HUES48 (cell line): ENCODE measurements around the gene ZEB1.

Experiments used
- H3K27ac ChIP-seq: one replicate; pipeline ENCODE4 v1.7.0; 2013; ENCODE audit warnings: low read depth, low read length, inconsistent platforms
- H3K27me3 ChIP-seq: 2 replicates; pipeline ENCODE4 v1.6.1; 2013; ENCODE audit warnings: mild to moderate bottlenecking, low read length; ENCODE audit not compliant: control insufficient read depth, insufficient read depth
- H3K36me3 ChIP-seq: 2 replicates; pipeline ENCODE4 v1.6.1; 2013; ENCODE audit warnings: low read length; ENCODE audit not compliant: control insufficient read depth, insufficient read depth
- H3K4me1 ChIP-seq: 2 replicates; pipeline ENCODE4 v1.6.1; 2013; ENCODE audit warnings: mild to moderate bottlenecking, low read length; ENCODE audit not compliant: control insufficient read depth, insufficient read depth
- H3K4me3 ChIP-seq: 2 replicates; pipeline ENCODE4 v1.5.1; 2013; ENCODE audit warnings: mild to moderate bottlenecking, low read depth, low read length
- H3K9ac ChIP-seq: 2 replicates; pipeline ENCODE4 v1.6.1; 2013; ENCODE audit warnings: mild to moderate bottlenecking, low read depth, low read length, moderate library complexity
- H3K9me3 ChIP-seq: 2 replicates; pipeline ENCODE4 v1.6.1; 2013; ENCODE audit warnings: low read length; ENCODE audit not compliant: control insufficient read depth, insufficient read depth

The ZEB1 gene

GRCh38 chr10:31318382-31318853 lies 598 bp upstream of the ZEB1 start:
- Histone ChIP-seq H3K4me1 (peaks cover 13% of the 10 kb centered on the region; the same call in 1 of the 2 replicates), H3K27ac (peak overlapping the region; percentile 18), H3K9me3 (no peaks in the 10 kb centered on the region), H3K36me3 (no peaks in the 10 kb centered on the region), H3K4me3 (peak overlapping the region; percentile 99), H3K9ac (peak overlapping the region; percentile 65; the same call in 1 of the 2 replicates), H3K27me3 (peaks cover 57% of the 10 kb centered on the region)

- H3K36me3 ChIP-seq, result no peaks in the 10 kb centered on the region
- H3K9ac ChIP-seq, result no peak overlapping the region
- no peaks in the 10 kb centered on the region for H3K9me3 ChIP-seq
- H3K4me3 ChIP-seq, result peak overlapping the region; percentile 99
- H3K27ac ChIP-seq, result peak overlapping the region; percentile 61
- H3K4me1 ChIP-seq, result peaks cover 13% of the 10 kb centered on the region; the same call in 1 of the 2 replicates
- peaks cover 71% of the 10 kb centered on the region for H3K27me3 ChIP-seq
These were observed 860 bp downstream of the ZEB1 start for GRCh38 chr10:31319602-31320549.

- Histone ChIP-seq H3K27me3 (peaks cover 75% of the 10 kb centered on the region), H3K27ac (no peak overlapping the region), H3K36me3 (no peaks in the 10 kb centered on the region), H3K9me3 (no peaks in the 10 kb centered on the region), H3K9ac (no peak overlapping the region), H3K4me3 (peak overlapping the region; percentile 99), H3K4me1 (peaks cover 13% of the 10 kb centered on the region; the same call in 1 of the 2 replicates)
These were observed 1.7 kb downstream of the ZEB1 start for GRCh38 chr10:31320550-31321211.

- no peaks in the 10 kb centered on the region for H3K9me3 ChIP-seq
- H3K27ac ChIP-seq, result no peak overlapping the region
- no peak overlapping the region for H3K9ac ChIP-seq
- H3K36me3 ChIP-seq, result no peaks in the 10 kb centered on the region
- H3K4me1 ChIP-seq, result peaks cover 13% of the 10 kb centered on the region; the same call in 1 of the 2 replicates
- peaks cover 81% of the 10 kb centered on the region for H3K27me3 ChIP-seq
- peak overlapping the region; percentile 99; the same call in 1 of the 2 replicates for H3K4me3 ChIP-seq
These were observed 2.5 kb downstream of the ZEB1 start for GRCh38 chr10:31321396-31321941.

- H3K4me1 ChIP-seq, result peaks cover 13% of the 10 kb centered on the region; the same call in 1 of the 2 replicates
- H3K27me3 ChIP-seq, result peaks cover 69% of the 10 kb centered on the region
- H3K27ac ChIP-seq, result no peak overlapping the region
- H3K9me3 ChIP-seq, result no peaks in the 10 kb centered on the region
- no peak overlapping the region for H3K9ac ChIP-seq
- H3K4me3 ChIP-seq, result no peak overlapping the region
- H3K36me3 ChIP-seq, result no peaks in the 10 kb centered on the region
These were observed 3.6 kb downstream of the ZEB1 start for GRCh38 chr10:31322647-31323046.

- Histone ChIP-seq H3K27me3 (no peaks in the 10 kb centered on the region), H3K27ac (no peak overlapping the region), H3K36me3 (no peaks in the 10 kb centered on the region), H3K4me1 (no peaks in the 10 kb centered on the region; the same call in 1 of the 2 replicates), H3K9me3 (no peaks in the 10 kb centered on the region), H3K9ac (no peak overlapping the region), H3K4me3 (no peak overlapping the region)
These were observed 21.3 kb downstream of the ZEB1 start for GRCh38 chr10:31340343-31340742.

- Histone ChIP-seq H3K27ac (no peak overlapping the region), H3K9me3 (no peaks in the 10 kb centered on the region), H3K4me1 (no peaks in the 10 kb centered on the region; the same call in 1 of the 2 replicates), H3K27me3 (no peaks in the 10 kb centered on the region), H3K9ac (no peak overlapping the region), H3K4me3 (no peak overlapping the region), H3K36me3 (no peaks in the 10 kb centered on the region)
These were observed 22.5 kb downstream of the ZEB1 start for GRCh38 chr10:31341552-31341951.

- Histone ChIP-seq H3K36me3 (no peaks in the 10 kb centered on the region), H3K9me3 (no peaks in the 10 kb centered on the region), H3K9ac (no peak overlapping the region), H3K4me3 (no peak overlapping the region), H3K27ac (no peak overlapping the region), H3K27me3 (no peaks in the 10 kb centered on the region), H3K4me1 (no peaks in the 10 kb centered on the region; the same call in 1 of the 2 replicates)
These were observed 24.0 kb downstream of the ZEB1 start for GRCh38 chr10:31343009-31343408.

GRCh38 chr10:31343551-31343950 lies 24.5 kb downstream of the ZEB1 start:
- H3K27me3 ChIP-seq, result no peaks in the 10 kb centered on the region

GRCh38 chr10:31345886-31346285 lies 26.9 kb downstream of the ZEB1 start:
- H3K27me3 ChIP-seq, result no peaks in the 10 kb centered on the region
- H3K4me3 ChIP-seq, result no peak overlapping the region
- H3K9me3 ChIP-seq, result no peaks in the 10 kb centered on the region
- H3K4me1 ChIP-seq, result peaks cover 2% of the 10 kb centered on the region; the same call in 1 of the 2 replicates
- H3K27ac ChIP-seq, result no peak overlapping the region
- H3K9ac ChIP-seq, result no peak overlapping the region
- H3K36me3 ChIP-seq, result no peaks in the 10 kb centered on the region

More at GRCh38 chr10:31343551-31343950, 24.5 kb downstream of the ZEB1 start:
- no peak overlapping the region for H3K27ac ChIP-seq
- no peaks in the 10 kb centered on the region; the same call in 1 of the 2 replicates for H3K4me1 ChIP-seq
- H3K9ac ChIP-seq, result no peak overlapping the region
- no peaks in the 10 kb centered on the region for H3K36me3 ChIP-seq
- no peak overlapping the region for H3K4me3 ChIP-seq
- H3K9me3 ChIP-seq, result no peaks in the 10 kb centered on the region
